Activated CD8-positive, alpha-beta T cell treated with anti-CD3 and anti-CD28 coated beads for 36 hours (primary cell): Measurements from ENCODE around the gene BCAS2. TPM values are rescaled to one million over a fixed set of nuclear protein-coding genes. Genes with fewer than 3 reads are reported as not detected.
"Not testable (repeated sequence)": the region's sequence is repeated elsewhere in the genome, so short reads cannot be mapped to it uniquely, and the experiment has no call there.

Experiments
- ATAC-seq: fragments of 200-7000 bp; cut with Tn5 transposase; one replicate; pipeline ENCODE4 v1.10.0; 2021; ENCODE audit warnings: mild to moderate bottlenecking, moderate library complexity
- CTCF ChIA-PET: fragments of 350-600 bp; sonication (Branson Sonifier 250); formaldehyde crosslinking; loops from one replicate; lab custom pipeline; 2021; ENCODE audit warnings: antibody characterized with exemption; lab: Charles Lee
- POLR2A ChIA-PET: fragments of 350-600 bp; sonication (Branson Sonifier 250); formaldehyde crosslinking; loops from one replicate; lab custom pipeline; 2021; ENCODE audit warnings: antibody characterized with exemption; lab: Charles Lee
- DNase-seq: peaks from one replicate; pipeline ENCODE4 v3.0.0-alpha.2; 2020
- H3K27ac Mint-ChIP-seq: one replicate; pipeline ENCODE4 v1.8.0; 2021; ENCODE audit warnings: mild to moderate bottlenecking, mixed read lengths
- H3K27me3 Mint-ChIP-seq: one replicate; pipeline ENCODE4 v1.8.0; 2021; ENCODE audit warnings: mixed read lengths
- H3K36me3 Mint-ChIP-seq: one replicate; pipeline ENCODE4 v1.8.0; 2021; ENCODE audit warnings: low read depth, mixed read lengths
- H3K4me1 Mint-ChIP-seq: one replicate; pipeline ENCODE4 v1.8.0; 2021; ENCODE audit warnings: low read depth, mixed read lengths
- H3K4me3 Mint-ChIP-seq: one replicate; pipeline ENCODE4 v1.8.0; 2021; ENCODE audit warnings: mild to moderate bottlenecking, moderate library complexity, mixed read lengths
- H3K9me3 Mint-ChIP-seq: one replicate; pipeline ENCODE4 v1.8.0; 2021; ENCODE audit warnings: mixed read lengths
- intact Hi-C: fragments of 100-400 bp; cut with micrococcal nuclease; formaldehyde crosslinking; loops from one replicate; pipeline ENCODE4 v1.10.0; 2022
- total RNA-seq, 2 experiments: library from RNA; stranded (reverse); gene quantifications; one replicate each; pipeline ENCODE4 v1.2.3, GENCODE V29; 2021
- TF ChIP-seq, protein P1 (sequence below): fragments of 200-600 bp; IDR thresholded peaks from one replicate; pipeline ENCODE4 v1.8.0; 2022; ENCODE audit warnings: antibody characterized with exemption, mild to moderate bottlenecking

The BCAS2 gene
- total RNA-seq, 2 experiments from 2014 or later: 42.4 to 46.4 TPM

DNA sequence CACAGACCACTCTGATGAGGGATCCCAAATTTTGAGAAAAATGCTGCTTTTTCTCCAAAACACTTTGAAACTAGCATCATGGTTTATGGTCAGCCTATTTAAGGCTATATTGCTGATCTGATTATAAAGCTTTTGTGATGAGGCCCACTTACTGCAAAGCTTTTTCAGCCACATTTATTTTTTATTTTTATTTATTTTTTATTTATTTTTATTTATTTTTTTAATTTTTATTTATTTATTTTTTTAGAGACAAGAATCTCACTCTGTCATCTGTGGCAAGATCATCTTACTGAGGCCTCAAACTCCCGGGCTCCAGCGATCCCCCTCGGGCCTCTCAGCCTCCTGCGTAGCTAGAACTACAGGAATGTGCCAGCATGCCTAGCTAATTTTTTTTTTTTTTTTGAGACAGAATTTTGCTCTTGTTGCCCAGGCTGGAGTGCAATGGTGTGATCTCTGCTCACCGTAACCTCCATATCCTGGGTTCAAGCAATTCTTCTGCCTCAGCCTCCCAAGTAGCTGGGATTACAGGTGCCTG is 5.2 kb upstream of the BCAS2 start:
- ChIA-PET POLR2A (no interaction called here), CTCF (interaction anchor here (1.1 kb wide), 1 partner anchor 239 kb away, joined by 5 read pairs; no protein-coding TSS in a partner anchor)
- DNase-seq (no peak), ATAC-seq (no peak)
- Mint-ChIP-seq H3K9me3 (no peaks in the 10 kb centered on the region), H3K27ac (no peak overlapping the region), H3K36me3 (no peaks in the 10 kb centered on the region), H3K4me3 (no peak overlapping the region), H3K27me3 (no peaks in the 10 kb centered on the region), H3K4me1 (peaks cover 7% of the 10 kb centered on the region)
- intact Hi-C loops: no loop called here
- TF ChIP-seq, protein P1, sequence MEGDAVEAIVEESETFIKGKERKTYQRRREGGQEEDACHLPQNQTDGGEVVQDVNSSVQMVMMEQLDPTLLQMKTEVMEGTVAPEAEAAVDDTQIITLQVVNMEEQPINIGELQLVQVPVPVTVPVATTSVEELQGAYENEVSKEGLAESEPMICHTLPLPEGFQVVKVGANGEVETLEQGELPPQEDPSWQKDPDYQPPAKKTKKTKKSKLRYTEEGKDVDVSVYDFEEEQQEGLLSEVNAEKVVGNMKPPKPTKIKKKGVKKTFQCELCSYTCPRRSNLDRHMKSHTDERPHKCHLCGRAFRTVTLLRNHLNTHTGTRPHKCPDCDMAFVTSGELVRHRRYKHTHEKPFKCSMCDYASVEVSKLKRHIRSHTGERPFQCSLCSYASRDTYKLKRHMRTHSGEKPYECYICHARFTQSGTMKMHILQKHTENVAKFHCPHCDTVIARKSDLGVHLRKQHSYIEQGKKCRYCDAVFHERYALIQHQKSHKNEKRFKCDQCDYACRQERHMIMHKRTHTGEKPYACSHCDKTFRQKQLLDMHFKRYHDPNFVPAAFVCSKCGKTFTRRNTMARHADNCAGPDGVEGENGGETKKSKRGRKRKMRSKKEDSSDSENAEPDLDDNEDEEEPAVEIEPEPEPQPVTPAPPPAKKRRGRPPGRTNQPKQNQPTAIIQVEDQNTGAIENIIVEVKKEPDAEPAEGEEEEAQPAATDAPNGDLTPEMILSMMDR: no peak

DNA sequence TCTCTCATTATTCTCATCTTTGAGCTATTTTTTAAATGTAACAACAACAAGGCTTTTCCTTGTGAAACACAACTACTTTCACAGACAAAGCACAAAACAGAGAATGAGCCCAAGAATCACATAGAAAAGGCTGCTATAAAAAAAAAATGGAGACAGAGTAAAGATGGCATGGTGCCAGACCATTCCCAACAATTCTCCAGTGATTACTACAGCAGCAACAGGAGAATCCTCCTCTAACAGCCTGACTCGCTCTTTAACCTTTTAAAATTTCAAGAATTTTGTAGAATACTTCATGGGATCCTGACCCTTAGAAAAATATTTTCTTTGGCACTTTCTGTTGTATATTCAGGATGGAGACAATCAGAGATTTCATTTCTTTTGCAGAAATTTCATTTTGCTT is 3.8 kb upstream of the BCAS2 start:
- Mint-ChIP-seq H3K4me1 (peaks cover 8% of the 10 kb centered on the region), H3K9me3 (no peaks in the 10 kb centered on the region), H3K27ac (no peak overlapping the region), H3K36me3 (no peaks in the 10 kb centered on the region), H3K4me3 (no peak overlapping the region), H3K27me3 (no peaks in the 10 kb centered on the region)
- TF ChIP-seq, protein P1: no peak
- intact Hi-C loops: no loop called here
- ChIA-PET POLR2A (no interaction called here), CTCF (no interaction called here)
- no peak for ATAC-seq
- DNase-seq: no peak

DNA sequence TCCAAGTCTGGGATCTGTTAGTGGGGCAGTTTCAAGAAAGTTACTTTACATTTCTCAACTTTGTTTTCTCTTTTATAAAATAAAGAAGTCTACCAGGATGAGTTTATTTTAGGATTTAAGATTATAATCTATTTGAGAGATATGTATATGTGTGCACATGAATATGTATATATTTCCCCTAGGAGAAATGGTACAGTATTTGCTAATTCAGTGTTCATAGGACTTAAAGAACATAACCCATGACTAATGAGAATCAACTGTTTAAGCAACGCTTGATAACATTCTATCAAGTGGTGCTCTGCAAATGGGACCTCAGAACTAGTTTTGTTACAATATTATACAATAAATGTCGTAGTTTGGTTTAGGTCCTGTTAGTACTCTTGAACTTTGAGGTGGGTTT is 7.0 kb downstream of the BCAS2 start:
- CTCF ChIA-PET: no interaction called here

DNA sequence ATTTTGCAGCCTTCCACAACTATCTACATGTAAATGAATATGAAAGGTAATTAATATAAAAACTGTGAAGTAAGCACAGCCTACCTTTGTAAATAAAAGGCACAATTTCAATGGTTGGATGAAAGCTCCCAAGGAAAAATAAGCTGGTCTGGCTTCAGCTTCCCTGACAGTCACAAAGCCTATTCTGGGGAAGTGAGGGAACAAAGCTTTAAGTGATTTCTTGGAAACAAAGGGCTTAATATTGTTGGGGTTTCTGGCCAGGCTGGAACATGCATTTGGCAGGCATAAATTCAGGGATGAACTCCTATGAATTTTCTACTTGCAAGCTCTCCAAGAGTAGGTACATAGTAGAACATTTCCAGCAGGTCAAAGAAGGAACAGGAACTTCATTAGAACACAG is 17.3 kb downstream of the BCAS2 start:
- no peaks in the 10 kb centered on the region for H3K27me3 Mint-ChIP-seq
- intact Hi-C loops: no loop called here
- H3K4me1 Mint-ChIP-seq: no peaks in the 10 kb centered on the region
- TF ChIP-seq, protein P1: no peak
- ATAC-seq: no peak
- ChIA-PET POLR2A (no interaction called here), CTCF (no interaction called here)
- H3K9me3 Mint-ChIP-seq: no peaks in the 10 kb centered on the region
- H3K4me3 Mint-ChIP-seq: no peak overlapping the region
- peaks cover 48% of the 10 kb centered on the region for H3K36me3 Mint-ChIP-seq
- no peak overlapping the region for H3K27ac Mint-ChIP-seq
- no peak for DNase-seq

More for the DNA sequence above, 7.0 kb downstream of the BCAS2 start:
- no peaks in the 10 kb centered on the region for H3K27me3 Mint-ChIP-seq
- DNase-seq (no peak), ATAC-seq (no peak)
- peaks cover 55% of the 10 kb centered on the region for H3K36me3 Mint-ChIP-seq
- peaks cover 16% of the 10 kb centered on the region for H3K4me1 Mint-ChIP-seq
- POLR2A ChIA-PET: no interaction called here
- no peak overlapping the region for H3K4me3 Mint-ChIP-seq
- TF ChIP-seq, protein P1: no peak
- no peak overlapping the region for H3K27ac Mint-ChIP-seq
- no peaks in the 10 kb centered on the region for H3K9me3 Mint-ChIP-seq
- intact Hi-C loops: no loop called here

DNA sequence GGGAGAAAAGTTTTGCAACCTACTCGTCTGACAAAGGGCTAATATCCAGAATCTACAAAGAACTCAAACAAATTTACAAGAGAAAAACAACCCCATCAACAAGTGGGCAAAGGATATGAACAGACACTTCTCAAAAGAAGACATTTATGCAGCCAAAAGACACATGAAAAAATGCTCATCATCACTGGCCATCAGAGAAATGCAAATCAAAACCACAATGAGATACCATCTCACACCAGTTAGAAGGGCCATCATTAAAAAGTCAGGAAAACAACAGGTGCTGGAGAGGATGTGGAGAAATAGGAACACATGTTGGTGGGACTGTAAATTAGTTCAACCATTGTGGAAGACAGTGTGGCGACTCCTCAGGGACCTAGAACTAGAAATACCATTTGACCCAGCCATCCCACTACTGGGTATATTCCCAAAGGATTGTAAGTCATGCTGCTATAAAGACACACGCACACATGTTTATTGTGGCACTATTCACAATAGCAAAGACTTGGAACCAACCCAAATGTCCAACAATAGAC is 18.4 kb downstream of the BCAS2 start:
- intact Hi-C loops, POLR2A ChIA-PET, CTCF ChIA-PET, DNase-seq, H3K4me3 Mint-ChIP-seq, H3K9me3 Mint-ChIP-seq, ATAC-seq, H3K27me3 Mint-ChIP-seq, H3K27ac Mint-ChIP-seq, H3K4me1 Mint-ChIP-seq: not testable (repeated sequence)
- peaks cover 41% of the 10 kb centered on the region for H3K36me3 Mint-ChIP-seq
